Erythroblast (primary cell): ENCODE data around the gene DUSP10.

Experiments
- GATA1 ChIP-seq: IDR thresholded peaks from 2 replicates; pipeline ENCODE4 v1.6.1; 2011; ENCODE audit warnings: low read depth, mild to moderate bottlenecking, control low read depth, low read length, moderate library complexity
- POLR2A ChIP-seq: IDR thresholded peaks from 2 replicates; pipeline ENCODE4 v1.6.1; 2011; ENCODE audit warnings: mild to moderate bottlenecking, low read length

DNA sequence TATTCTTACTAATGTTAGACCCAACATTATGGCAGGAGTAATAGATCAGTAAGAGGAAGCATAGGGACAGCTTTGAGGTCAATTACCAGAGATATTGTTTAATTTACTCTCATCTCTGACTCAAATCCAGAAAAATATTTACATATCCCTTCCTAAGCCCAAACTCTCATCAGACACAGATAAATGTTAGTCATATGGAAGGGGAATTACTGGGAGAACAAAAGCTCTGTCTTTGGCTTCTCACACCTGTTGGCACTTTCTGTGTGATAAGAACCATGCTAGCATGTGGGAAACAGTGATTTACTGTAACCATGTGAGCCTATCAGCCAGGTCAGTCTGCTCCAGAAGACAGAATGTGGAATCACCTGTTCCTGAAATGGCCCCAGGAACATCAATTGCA, 72.4 kb downstream of the DUSP10 start:
- TF ChIP-seq POLR2A, result no peak
- no peak for TF ChIP-seq GATA1
